HG03045 (cell line): ENCODE measurements around the gene PICK1.
"Not testable (repeated sequence)": the region's sequence is repeated elsewhere in the genome, so short reads cannot be mapped to it uniquely, and the experiment has no call there.

Experiments
- ATAC-seq: cut with Tn5 transposase; IDR thresholded peaks from one replicate; pipeline ENCODE4 v1.9.1; 2021; ENCODE audit warnings: mild to moderate bottlenecking, moderate library complexity; ENCODE audit not compliant: unreplicated experiment

PICK1 gene

DNA sequence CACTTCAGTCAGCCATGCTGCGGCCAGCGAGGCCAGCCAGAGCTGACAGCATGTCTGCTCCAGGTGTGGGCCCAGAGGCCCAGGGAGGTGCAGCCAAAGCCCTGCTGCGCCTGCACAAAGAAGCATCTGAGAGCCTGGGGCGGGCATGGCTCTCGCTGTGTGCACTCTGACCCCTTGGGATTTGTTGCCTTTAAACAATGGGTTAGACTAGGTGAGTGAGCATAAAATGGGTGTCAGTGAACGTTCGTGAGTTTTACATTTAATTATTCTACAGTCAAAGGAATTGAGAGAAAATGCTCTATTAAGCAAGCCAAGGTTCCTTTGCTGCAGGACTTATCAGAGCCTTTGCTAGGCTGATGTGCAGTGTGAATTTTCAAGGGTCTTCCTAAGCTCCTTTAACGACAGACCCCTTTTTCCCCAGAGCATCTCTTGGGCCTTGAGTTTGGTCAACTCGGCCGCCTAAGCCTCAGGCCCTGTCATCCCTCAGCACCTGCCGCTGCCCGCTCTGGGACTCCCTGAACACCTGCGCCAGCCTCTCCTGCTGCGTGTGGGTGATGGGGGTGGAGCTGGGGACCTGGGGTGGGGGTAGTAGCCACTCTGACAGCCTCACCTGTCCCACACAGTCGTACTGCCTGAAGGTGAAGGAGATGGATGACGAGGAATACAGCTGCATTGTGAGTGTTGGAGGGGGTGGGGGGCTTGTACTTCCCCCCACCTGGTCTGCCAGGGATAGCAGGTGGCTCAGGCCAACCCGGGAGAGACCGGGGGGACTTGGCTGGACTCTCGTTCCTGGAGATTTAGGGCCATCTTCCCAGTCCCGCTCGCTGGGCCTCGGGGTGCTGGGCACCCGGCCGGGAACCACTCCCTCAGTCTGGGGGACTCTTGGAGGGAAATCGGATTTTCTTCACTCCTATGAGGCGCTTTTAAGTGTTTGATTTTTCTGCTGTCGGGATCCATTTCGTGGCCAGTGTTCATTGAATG is 16.2 kb downstream of the PICK1 start:
- ATAC-seq = no peak

DNA sequence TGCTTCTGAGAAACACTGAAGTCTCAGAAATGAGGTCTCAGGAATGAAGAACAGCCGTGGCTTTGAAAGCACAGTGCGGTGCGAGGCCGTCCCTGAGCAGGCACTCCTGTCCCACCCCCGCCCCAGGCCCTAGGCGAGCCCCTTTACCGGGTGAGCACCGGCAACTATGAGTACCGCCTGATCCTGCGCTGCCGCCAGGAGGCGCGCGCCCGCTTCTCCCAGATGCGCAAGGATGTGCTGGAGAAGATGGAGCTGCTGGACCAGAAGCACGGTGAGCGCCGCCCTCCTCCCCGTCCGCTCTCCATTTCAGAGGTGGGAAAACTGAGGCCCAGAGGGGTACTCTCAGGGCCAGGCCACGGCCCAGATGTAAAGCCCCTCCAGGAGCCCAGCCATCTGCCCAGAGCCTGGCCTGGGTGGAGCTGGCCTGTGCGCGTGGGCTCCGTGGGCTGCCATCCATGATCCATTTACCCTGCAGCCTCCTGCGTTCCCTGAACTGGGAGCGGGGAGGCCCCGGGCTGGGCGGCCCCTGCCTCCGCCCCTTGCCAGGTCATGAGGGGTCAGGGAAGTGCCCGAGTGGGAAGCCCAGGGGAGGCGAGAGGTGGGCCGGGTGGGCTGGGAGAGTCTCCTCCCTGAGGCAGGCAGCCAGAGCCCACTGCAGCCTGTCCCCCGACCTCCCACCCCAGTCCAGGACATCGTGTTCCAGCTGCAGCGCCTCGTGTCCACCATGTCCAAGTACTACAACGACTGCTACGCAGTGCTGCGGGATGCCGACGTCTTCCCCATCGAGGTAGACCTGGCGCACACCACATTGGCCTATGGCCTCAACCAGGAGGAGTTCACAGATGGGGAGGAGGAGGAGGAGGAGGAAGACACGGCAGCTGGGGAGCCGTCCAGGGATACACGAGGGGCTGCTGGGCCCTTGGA is 17.2 kb downstream of the PICK1 start:
- no peak for ATAC-seq

- ATAC-seq = no peak
Measured at GRCh38 chr22:38075105-38075825, 18.1 kb downstream of the PICK1 start.

DNA sequence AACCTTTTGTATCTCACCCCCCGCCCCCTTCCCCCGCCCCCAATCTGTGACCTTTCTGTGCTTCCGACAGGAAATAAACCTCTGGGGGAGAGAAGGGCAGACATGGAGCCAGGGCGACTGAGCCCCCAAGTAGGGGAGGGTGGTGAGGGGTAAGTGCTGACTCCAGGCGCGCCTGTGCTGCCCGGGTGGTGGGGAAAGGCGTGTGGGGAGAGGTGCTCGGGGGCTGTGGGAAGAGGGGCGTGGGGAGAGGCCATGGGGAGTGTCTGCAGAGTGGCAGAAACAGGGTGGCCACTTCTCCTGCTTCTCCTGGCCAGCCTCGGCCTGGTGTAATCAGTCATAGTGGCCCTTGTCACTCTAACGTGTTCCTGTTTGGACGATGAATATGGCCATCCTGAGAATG is 18.8 kb downstream of the PICK1 start:
- no peak for ATAC-seq

GRCh38 chr22:38077096-38077495 is 19.9 kb downstream of the PICK1 start:
- no peak for ATAC-seq

GRCh38 chr22:38077595-38077994 is 20.4 kb downstream of the PICK1 start:
- ATAC-seq = no peak

DNA sequence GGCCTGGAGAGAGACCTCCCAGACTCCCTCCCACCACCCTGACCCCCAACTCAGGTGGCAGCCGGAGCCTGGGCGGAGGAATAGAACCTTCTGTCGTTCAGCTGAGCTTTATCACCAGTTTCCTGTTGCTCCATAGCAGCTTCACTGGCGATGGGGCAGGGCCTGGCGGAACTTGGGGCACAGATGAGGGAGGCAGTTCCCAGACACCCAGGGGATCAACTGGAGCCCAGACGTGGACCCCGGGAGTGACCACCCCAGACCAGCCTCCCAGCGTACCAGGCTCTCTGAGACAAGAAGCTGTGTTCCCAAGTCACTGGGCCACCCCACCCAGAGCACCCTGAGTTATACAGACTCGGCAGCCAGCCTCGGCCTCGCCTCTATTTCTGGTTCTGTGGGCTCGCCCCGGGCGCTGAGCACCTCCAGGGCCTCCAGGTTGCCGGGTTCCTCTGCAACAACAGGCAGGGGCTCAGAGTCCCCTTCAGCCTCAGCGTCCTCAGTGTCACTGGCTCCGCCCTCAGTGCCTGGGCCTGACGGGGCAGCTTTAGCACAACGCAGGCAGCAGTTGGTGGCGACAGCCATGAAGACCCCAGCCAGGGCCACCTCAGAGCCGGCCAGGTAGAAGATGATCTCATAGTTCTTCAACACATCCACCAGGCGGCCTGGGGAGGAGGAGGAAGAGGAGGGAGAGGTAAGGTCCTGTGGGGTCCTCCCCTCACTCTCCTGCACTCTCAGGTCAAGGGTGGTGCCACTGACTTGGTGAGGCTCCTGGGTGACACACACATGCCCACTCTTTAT is 21.0 kb downstream of the PICK1 start:
- no peak for ATAC-seq

DNA sequence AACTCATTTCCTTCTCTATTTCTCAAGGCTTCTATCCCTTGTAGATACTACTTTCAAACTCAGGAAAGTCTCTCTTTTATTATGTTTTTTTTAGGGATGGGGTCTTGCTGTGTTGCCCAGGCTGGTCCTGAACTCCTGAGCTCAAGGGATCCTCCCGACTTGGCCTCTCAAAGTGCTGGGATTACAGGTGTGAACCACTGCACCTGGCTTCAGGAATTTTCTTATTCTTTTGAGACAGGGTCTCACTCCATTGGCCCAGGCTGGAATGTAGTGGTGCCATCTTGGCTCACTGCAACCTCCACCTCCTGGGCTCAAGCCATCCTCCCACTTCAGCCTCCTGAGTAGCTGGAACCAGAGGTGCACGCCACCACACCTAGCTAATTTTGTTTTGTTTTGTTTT is 22.0 kb downstream of the PICK1 start:
- not testable (repeated sequence) for ATAC-seq

DNA sequence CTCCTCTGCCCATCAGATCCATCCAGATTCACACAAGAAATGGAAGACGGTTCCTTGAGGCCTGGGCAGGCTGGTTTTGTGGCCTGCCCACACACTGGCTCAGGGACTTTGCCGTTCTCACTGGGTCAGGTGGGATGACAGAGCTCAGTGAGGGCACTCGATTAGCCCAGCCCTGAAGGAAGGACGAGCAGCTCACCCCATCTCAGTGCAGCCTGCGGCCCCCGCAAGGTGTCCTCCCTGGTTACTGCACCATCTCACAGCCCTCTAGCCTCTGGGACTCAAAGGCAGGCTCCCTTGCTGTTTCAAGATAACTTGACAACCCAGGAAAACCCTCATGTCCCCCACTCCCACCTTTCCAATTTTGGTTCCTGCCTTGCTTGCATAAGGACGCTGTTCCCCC is 22.6 kb downstream of the PICK1 start:
- no peak for ATAC-seq

- no peak for ATAC-seq
Measured at GRCh38 chr22:38080474-38080849, 23.3 kb downstream of the PICK1 start.

DNA sequence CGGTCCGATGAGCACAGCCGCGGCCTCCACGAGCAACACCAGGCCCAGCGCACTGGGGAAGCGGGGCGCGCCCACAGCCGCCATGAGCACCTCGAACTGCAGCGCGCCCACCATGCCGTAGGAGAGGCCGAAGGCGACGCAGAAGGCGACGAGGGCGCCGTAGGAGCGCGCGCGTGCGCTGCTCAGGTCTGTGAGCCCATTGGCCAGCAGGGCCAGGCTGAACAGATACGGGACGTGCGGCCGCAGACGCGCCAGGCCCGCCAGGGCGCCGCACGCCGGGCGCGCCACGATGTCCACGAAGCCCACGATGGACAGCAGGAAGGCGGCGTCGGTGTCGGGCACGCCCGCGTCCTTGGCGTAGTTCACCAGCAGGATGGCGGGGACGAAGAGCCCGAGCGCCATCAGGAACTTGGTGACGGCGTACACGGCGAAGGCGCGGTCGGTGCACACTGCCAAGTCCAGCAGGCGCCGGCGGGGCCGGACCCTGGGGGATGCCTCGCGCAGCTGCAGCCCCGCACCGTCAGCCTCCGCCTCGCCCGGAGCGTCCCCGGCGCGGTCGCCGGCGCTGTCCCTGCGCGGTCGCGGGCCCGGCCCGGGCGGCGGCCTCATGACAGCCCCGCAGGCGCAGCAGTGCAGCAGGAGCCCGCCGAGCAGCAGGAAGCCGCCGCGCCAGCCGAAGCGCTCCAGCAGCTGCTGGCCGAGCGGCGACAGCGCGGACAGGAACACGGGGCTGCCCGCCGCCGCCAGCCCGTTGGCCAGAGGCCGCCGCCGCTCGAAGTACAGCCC is 23.8 kb downstream of the PICK1 start:
- ATAC-seq = no peak

- ATAC-seq = no peak
Measured at GRCh38 chr22:38081636-38081940, 24.4 kb downstream of the PICK1 start.

DNA sequence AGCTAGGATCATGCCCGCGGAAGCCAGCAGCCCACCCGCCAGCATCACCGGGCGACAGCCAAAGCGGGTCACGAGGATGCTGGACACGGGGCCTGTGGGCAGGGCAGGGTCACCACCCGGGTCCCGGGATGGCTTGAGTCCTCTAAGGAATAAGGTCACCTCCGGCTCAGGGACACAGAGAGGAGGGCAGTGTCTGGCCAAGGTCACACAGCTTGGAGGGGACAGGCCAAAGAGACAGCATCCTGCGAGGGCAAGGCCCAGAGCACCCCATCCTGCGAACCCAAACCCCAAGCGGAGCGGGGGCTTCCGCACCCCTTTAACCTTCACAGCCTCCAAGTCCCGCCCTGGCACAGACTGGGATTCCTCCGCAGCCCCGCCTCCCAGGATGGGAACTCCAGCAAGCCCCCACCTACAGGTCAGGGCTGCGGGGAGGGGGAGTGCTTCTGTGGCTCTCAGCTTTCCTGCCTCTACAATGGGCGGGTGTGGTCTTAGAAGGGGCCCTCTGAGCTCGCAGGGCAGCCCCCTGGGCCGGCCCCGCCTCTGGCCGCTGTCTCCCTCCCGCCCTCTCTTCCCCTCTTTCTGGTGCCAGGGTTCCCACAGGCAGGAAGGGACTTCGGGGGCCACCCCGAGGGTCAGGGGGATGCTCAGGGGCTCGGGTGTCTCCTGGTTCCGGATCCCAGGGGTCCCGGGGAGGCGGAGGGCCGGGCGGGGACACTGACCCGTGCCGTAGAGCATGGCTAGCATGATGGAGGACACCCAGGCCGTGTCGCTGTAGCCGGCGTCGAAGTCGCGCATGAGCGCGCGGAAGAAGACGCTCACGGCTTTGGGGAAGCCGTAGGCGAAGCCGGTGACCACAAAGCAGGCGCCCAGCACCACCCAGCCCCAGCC is 25.0 kb downstream of the PICK1 start:
- no peak for ATAC-seq

DNA sequence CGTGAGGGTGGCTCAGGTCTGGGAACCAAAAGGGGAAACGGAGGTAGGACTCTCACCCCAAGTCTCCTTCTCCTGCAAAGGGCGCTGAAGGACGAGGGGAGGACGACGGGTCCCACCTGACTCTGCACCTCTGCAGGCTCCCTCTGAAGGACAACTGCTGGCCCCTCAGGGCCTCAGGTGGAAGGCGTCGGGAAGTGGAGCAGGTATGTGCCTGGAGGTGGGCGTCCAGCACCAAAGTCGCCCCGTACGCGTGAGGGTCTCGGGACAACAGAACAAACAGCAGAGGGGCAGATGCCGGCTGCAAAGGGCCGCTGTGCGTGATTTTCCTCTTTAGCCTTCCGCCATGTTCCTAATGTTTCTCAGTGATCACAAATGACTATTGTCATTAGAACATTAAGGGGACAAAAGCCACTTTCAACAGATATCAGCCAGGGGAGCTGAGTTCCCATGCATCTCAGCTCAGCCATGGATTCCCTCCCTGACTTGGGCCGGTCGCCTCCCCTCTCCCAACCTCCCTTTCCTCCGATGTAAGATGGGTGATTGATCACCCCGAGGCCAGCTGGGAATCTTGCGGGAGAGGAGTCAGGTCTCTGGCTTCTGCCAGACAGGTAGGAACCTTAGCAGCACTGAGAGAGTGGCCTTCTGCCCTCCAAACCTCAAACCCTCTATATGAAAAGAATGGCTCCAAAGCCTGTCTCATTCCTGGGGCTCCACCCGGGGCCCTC is 25.9 kb downstream of the PICK1 start:
- no peak for ATAC-seq

DNA sequence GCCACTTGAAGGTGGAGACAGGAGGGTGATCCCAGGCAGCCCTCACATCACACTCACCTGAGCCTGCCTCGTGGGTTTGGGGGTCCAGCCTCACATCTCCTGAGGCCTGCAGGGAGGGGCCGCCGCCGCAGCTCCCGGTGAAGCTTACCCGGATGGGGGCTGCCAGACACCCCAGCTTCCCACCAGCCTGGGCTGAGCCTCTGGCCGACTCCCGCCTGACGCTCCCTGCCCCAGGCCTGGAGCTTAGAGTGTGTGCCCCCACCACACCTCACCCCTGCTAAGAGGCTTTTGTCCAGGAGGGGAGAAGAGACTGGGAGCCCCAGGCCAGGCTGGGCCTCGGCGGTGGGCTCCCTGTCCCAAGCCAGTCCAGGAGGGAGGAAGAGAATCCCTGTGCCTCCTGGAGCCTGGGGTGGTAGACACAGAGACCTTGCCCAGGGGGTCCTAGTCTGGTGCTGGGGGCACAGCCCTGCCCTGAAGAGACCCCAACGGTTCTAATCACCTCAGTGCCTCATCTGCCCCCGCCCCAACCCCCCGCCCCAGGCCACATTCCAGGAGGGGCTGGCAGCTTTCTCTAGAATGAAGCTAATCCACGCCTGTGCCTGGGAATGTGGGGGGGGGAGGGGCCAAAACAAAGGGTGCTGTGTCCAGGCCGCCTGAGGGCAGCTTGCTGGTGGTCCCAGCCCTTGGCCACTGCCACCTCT is 26.9 kb downstream of the PICK1 start, which contains the start of gene SLC16A8:
Gene SLC16A8, minus strand, starts transcription at position 254 of the 701 bp plus-strand sequence. CDS start 1,311 bp downstream, outside the sequence.
- ATAC-seq = no peak

DNA sequence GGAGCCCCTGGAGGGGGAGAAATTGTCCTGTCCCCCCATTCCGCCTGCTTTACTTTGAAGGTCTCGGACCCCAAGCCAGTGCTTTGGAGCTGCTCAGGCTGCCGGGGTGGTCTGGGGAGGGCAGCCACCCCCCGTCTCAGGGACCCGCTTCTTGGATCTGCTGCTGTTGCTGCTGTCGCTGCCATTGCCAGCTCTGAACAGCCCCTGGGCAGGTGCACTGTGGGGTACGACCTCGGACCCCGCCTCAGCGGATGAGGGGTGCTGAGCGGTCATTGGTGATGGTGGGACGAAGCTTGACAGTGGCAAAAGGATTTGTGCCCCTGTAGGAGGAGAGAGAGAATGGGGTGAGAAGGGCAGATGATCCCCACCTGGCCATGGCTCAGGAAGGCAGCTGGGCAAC is 27.9 kb downstream of the PICK1 start:
- no peak for ATAC-seq

- no peak for ATAC-seq
Measured at GRCh38 chr22:38085501-38085900, 28.3 kb downstream of the PICK1 start.
